ENCODE results near the gene SF3B2.

The SF3B2 gene

DNA sequence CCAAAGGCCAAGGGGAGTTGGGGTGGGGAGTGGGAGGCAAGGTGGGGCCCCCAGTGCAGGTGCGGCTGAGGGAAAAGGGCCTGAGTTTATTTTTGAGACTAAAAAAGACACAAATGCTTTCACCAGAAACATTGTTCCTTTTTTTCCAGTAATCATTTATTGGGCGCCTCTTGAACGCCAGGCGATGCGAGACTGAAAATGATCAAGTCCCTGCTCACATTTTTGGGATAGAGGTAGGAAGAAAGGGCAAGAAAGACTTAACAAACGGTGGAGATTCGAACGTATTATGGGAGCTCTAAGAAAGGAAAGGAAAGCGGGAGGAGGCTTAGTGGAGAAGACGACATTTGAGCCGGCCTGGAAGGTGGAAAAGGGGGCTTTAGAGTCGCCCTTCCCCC is 796 bp upstream of the SF3B2 start:
- H3K27me3 ChIP-seq (ENCODE audit: control insufficient read depth, insufficient read depth, low read length): no peaks in the 10 kb centered on the region
- H3K4me1 ChIP-seq (ENCODE audit: control insufficient read depth, insufficient read depth, low read length): peaks cover 19% of the 10 kb centered on the region
- peaks cover 33% of the 10 kb centered on the region for H3K36me3 ChIP-seq (ENCODE audit: control insufficient read depth, insufficient read depth, low read length)
- no peaks in the 10 kb centered on the region for H3K9me3 ChIP-seq (ENCODE audit: control insufficient read depth, insufficient read depth, low read length)
- H3K4me3 ChIP-seq (ENCODE audit: low read depth, low read length): peak overlapping the region; percentile 99
- H3K9ac ChIP-seq (ENCODE audit: low read depth, low read length): peak overlapping the region; percentile 73
- peak overlapping the region; percentile 98 for H3K27ac ChIP-seq (ENCODE audit: low read depth, low read length)

- peaks cover 42% of the 10 kb centered on the region for H3K36me3 ChIP-seq (ENCODE audit: control insufficient read depth, insufficient read depth, low read length)
- no peaks in the 10 kb centered on the region for H3K27me3 ChIP-seq (ENCODE audit: control insufficient read depth, insufficient read depth, low read length)
- peak overlapping the region; percentile 98 for H3K27ac ChIP-seq (ENCODE audit: low read depth, low read length)
- peaks cover 19% of the 10 kb centered on the region for H3K4me1 ChIP-seq (ENCODE audit: control insufficient read depth, insufficient read depth, low read length)
- peak overlapping the region; percentile 99 for H3K4me3 ChIP-seq (ENCODE audit: low read depth, low read length)
- peak overlapping the region; percentile 90 for H3K9ac ChIP-seq (ENCODE audit: low read depth, low read length)
- H3K9me3 ChIP-seq (ENCODE audit: control insufficient read depth, insufficient read depth, low read length): no peaks in the 10 kb centered on the region
These were observed 459 bp downstream of the SF3B2 start for GRCh38 chr11:66052664-66052982.

- no peak overlapping the region for H3K4me3 ChIP-seq (ENCODE audit: low read depth, low read length)
- H3K36me3 ChIP-seq (ENCODE audit: control insufficient read depth, insufficient read depth, low read length): peaks cover 64% of the 10 kb centered on the region
- H3K4me1 ChIP-seq (ENCODE audit: control insufficient read depth, insufficient read depth, low read length): peaks cover 15% of the 10 kb centered on the region
- no peak overlapping the region for H3K9ac ChIP-seq (ENCODE audit: low read depth, low read length)
- H3K9me3 ChIP-seq (ENCODE audit: control insufficient read depth, insufficient read depth, low read length): no peaks in the 10 kb centered on the region
- H3K27ac ChIP-seq (ENCODE audit: low read depth, low read length): no peak overlapping the region
- no peaks in the 10 kb centered on the region for H3K27me3 ChIP-seq (ENCODE audit: control insufficient read depth, insufficient read depth, low read length)
These were observed 2.9 kb downstream of the SF3B2 start for GRCh38 chr11:66055021-66055420.

DNA sequence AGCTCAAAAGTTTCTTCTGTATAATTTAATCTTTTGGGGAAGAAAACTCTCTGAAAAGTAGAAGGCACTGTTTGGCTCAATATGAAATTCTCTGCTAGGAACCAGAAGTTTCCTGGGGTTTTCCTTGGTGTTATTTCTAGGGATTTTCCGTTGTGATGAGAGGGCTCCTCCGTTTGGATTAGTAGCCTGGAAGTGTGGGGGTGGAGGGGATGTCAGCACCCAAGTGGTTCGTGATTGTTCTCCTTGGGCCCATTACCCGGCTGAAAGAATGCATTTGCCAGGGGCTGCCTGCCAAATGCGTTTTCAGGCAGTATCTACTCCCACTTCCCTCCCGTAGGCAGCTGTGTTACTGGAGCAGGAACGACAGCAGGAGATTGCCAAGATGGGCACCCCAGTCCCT is 4.3 kb downstream of the SF3B2 start:
- Histone ChIP-seq H3K4me1 (ENCODE audit: control insufficient read depth, insufficient read depth, low read length) (peaks cover 5% of the 10 kb centered on the region; the same call in 1 of the 2 replicates), H3K36me3 (ENCODE audit: control insufficient read depth, insufficient read depth, low read length) (peaks cover 79% of the 10 kb centered on the region), H3K9me3 (ENCODE audit: control insufficient read depth, insufficient read depth, low read length) (no peaks in the 10 kb centered on the region), H3K9ac (ENCODE audit: low read depth, low read length) (no peak overlapping the region), H3K27me3 (ENCODE audit: control insufficient read depth, insufficient read depth, low read length) (no peaks in the 10 kb centered on the region), H3K4me3 (ENCODE audit: low read depth, low read length) (no peak overlapping the region), H3K27ac (ENCODE audit: low read depth, low read length) (no peak overlapping the region)

- Histone ChIP-seq H3K4me1 (ENCODE audit: control insufficient read depth, insufficient read depth, low read length) (no peaks in the 10 kb centered on the region), H3K27ac (ENCODE audit: low read depth, low read length) (no peak overlapping the region), H3K27me3 (ENCODE audit: control insufficient read depth, insufficient read depth, low read length) (no peaks in the 10 kb centered on the region), H3K36me3 (ENCODE audit: control insufficient read depth, insufficient read depth, low read length) (peaks cover 98% of the 10 kb centered on the region), H3K4me3 (ENCODE audit: low read depth, low read length) (no peak overlapping the region), H3K9me3 (ENCODE audit: control insufficient read depth, insufficient read depth, low read length) (no peaks in the 10 kb centered on the region), H3K9ac (ENCODE audit: low read depth, low read length) (no peak overlapping the region)
These were observed 8.0 kb downstream of the SF3B2 start for GRCh38 chr11:66059966-66060680.

GRCh38 chr11:66061268-66061667 is 9.1 kb downstream of the SF3B2 start:
- Histone ChIP-seq H3K4me3 (ENCODE audit: low read depth, low read length) (no peak overlapping the region), H3K4me1 (ENCODE audit: control insufficient read depth, insufficient read depth, low read length) (no peaks in the 10 kb centered on the region), H3K27me3 (ENCODE audit: control insufficient read depth, insufficient read depth, low read length) (no peaks in the 10 kb centered on the region), H3K9ac (ENCODE audit: low read depth, low read length) (no peak overlapping the region), H3K9me3 (ENCODE audit: control insufficient read depth, insufficient read depth, low read length) (no peaks in the 10 kb centered on the region), H3K27ac (ENCODE audit: low read depth, low read length) (no peak overlapping the region), H3K36me3 (ENCODE audit: control insufficient read depth, insufficient read depth, low read length) (peaks cover 98% of the 10 kb centered on the region)

DNA sequence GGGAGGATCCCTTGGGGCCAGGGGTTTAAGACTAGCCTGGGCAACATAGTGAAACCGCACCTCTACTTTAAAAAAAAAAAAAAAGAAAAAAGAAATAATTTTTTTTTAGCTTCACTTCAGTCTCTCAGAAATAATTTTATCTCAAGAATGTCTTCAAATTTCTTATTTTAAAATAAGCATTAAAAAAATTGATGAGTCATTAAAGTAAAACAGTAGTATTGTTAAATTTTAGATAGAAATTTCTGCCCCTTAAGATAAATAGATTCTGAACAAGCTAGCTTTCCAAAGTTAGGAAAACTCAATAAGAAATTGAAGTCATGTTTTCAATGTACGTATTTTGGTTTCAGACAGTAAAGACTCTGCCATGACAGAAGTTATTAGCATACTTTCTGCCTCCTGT is 10.2 kb downstream of the SF3B2 start:
- Histone ChIP-seq H3K9ac (ENCODE audit: low read depth, low read length) (no peak overlapping the region), H3K36me3 (ENCODE audit: control insufficient read depth, insufficient read depth, low read length) (peaks cover 98% of the 10 kb centered on the region), H3K27ac (ENCODE audit: low read depth, low read length) (no peak overlapping the region), H3K4me3 (ENCODE audit: low read depth, low read length) (no peak overlapping the region), H3K9me3 (ENCODE audit: control insufficient read depth, insufficient read depth, low read length) (no peaks in the 10 kb centered on the region), H3K27me3 (ENCODE audit: control insufficient read depth, insufficient read depth, low read length) (no peaks in the 10 kb centered on the region), H3K4me1 (ENCODE audit: control insufficient read depth, insufficient read depth, low read length) (no peaks in the 10 kb centered on the region)

GRCh38 chr11:66063900-66064299 is 11.7 kb downstream of the SF3B2 start:
- no peaks in the 10 kb centered on the region for H3K9me3 ChIP-seq (ENCODE audit: control insufficient read depth, insufficient read depth, low read length)
- peaks cover 5% of the 10 kb centered on the region; the same call in 1 of the 2 replicates for H3K4me1 ChIP-seq (ENCODE audit: control insufficient read depth, insufficient read depth, low read length)
- H3K9ac ChIP-seq (ENCODE audit: low read depth, low read length): no peak overlapping the region
- no peaks in the 10 kb centered on the region for H3K27me3 ChIP-seq (ENCODE audit: control insufficient read depth, insufficient read depth, low read length)
- no peak overlapping the region for H3K4me3 ChIP-seq (ENCODE audit: low read depth, low read length)
- H3K27ac ChIP-seq (ENCODE audit: low read depth, low read length): no peak overlapping the region
- peaks cover 98% of the 10 kb centered on the region for H3K36me3 ChIP-seq (ENCODE audit: control insufficient read depth, insufficient read depth, low read length)

DNA sequence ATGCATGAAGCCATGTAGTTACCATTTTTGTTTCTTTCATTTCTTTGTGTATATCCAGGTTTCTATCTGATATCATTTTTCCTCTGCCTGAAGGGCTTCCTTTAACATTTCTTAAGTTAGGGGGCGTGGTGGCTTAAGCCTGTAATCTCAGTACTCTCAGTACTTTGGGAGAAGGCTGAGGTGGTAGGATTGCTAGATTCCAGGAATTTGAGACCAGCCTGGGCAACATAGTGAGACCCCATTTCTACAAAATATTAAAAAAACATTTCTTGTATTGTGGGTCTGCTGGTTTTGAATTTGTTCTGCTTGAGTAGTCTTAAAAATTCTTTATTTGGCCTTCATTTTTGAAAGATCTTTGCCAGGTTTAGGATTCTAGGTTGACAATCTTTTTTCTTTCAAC is 12.4 kb downstream of the SF3B2 start:
- H3K4me1 ChIP-seq (ENCODE audit: control insufficient read depth, insufficient read depth, low read length): peaks cover 12% of the 10 kb centered on the region
- H3K4me3 ChIP-seq (ENCODE audit: low read depth, low read length): no peak overlapping the region
- H3K9me3 ChIP-seq (ENCODE audit: control insufficient read depth, insufficient read depth, low read length): no peaks in the 10 kb centered on the region
- H3K27ac ChIP-seq (ENCODE audit: low read depth, low read length): no peak overlapping the region
- H3K9ac ChIP-seq (ENCODE audit: low read depth, low read length): no peak overlapping the region
- H3K27me3 ChIP-seq (ENCODE audit: control insufficient read depth, insufficient read depth, low read length): no peaks in the 10 kb centered on the region
- H3K36me3 ChIP-seq (ENCODE audit: control insufficient read depth, insufficient read depth, low read length): peaks cover 95% of the 10 kb centered on the region

- Histone ChIP-seq H3K27ac (ENCODE audit: low read depth, low read length) (no peak overlapping the region), H3K9ac (ENCODE audit: low read depth, low read length) (no peak overlapping the region), H3K4me3 (ENCODE audit: low read depth, low read length) (no peak overlapping the region), H3K4me1 (ENCODE audit: control insufficient read depth, insufficient read depth, low read length) (peaks cover 20% of the 10 kb centered on the region), H3K36me3 (ENCODE audit: control insufficient read depth, insufficient read depth, low read length) (peaks cover 73% of the 10 kb centered on the region), H3K9me3 (ENCODE audit: control insufficient read depth, insufficient read depth, low read length) (no peaks in the 10 kb centered on the region), H3K27me3 (ENCODE audit: control insufficient read depth, insufficient read depth, low read length) (no peaks in the 10 kb centered on the region)
These were observed 14.6 kb downstream of the SF3B2 start for GRCh38 chr11:66066751-66067150.

DNA sequence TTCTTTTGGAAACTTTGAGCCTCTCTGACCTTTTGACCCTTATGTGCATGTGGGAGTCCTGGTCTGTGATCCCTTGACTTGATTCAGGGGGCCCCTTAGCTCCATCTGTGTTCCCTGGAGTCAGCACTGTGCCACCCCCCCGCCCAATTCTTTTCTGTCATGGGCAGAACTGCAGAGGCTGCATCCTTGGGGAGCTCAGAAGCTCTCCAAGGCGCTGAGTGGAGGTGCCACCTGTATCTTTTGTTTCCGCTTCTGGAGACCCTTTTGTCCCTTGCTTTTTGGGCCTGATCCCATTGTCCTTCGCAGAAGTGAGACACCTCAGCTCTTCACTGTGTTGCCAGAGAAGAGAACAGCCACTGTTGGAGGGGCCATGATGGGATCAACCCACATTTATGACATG is 15.5 kb downstream of the SF3B2 start:
- Histone ChIP-seq H3K9ac (ENCODE audit: low read depth, low read length) (no peak overlapping the region), H3K9me3 (ENCODE audit: control insufficient read depth, insufficient read depth, low read length) (no peaks in the 10 kb centered on the region), H3K27me3 (ENCODE audit: control insufficient read depth, insufficient read depth, low read length) (no peaks in the 10 kb centered on the region), H3K27ac (ENCODE audit: low read depth, low read length) (no peak overlapping the region), H3K36me3 (ENCODE audit: control insufficient read depth, insufficient read depth, low read length) (peaks cover 66% of the 10 kb centered on the region), H3K4me1 (ENCODE audit: control insufficient read depth, insufficient read depth, low read length) (peaks cover 20% of the 10 kb centered on the region), H3K4me3 (ENCODE audit: low read depth, low read length) (no peak overlapping the region)

Data from HUES48 (cell line).